ENCODE data around the gene RGPD6. TPM values are rescaled to one million over a fixed set of nuclear protein-coding genes. Genes with fewer than 3 reads are reported as not detected.
A peak's percentile ranks its signal among the peaks of the same experiment; 100 is the strongest.
"Not testable (repeated sequence)": the region's sequence is repeated elsewhere in the genome, so short reads cannot be mapped to it uniquely, and the experiment has no call there.

The RGPD6 gene
- total RNA-seq (2022) = 15.9 and 16.8 TPM in 2 replicates
- percentile 6 among the genes with signal in this experiment for Bru-seq, nascent RNA
- BruChase-seq, experiment 1, labeled RNA remaining after a 6-hour chase = percentile 5 among the genes with signal in this experiment
- BruChase-seq, experiment 2, labeled RNA remaining after a 2-hour chase = percentile 8 among the genes with signal in this experiment
- long read RNA-seq, partial matches to known transcripts = 0 of 1 reads
- long read RNA-seq, other reads (novel, unspliced or antisense) = 1 of 1 reads

- H3K36me3 Mint-ChIP-seq (ENCODE audit: insufficient read depth, unreplicated experiment); H3K4me1 Mint-ChIP-seq (ENCODE audit: low read depth, unreplicated experiment); H3K9me3 Mint-ChIP-seq (ENCODE audit: low read depth, unreplicated experiment); H3K27ac Mint-ChIP-seq (ENCODE audit: unreplicated experiment); intact Hi-C loops (cut with micrococcal nuclease; ENCODE audit: unreplicated experiment); BruUV-seq (replicated peaks); H3K27me3 Mint-ChIP-seq (ENCODE audit: unreplicated experiment); CTCF ChIA-PET; H3K4me3 Mint-ChIP-seq (ENCODE audit: low read depth, unreplicated experiment); DNase-seq: not testable (repeated sequence)
These were observed at the start of gene RGPD6 for GRCh38 chr2:110576763-110577416. TSS of gene RGPD6 (minus strand) at chr2:110577222. CDS start at chr2:110577024, 198 bp downstream.

- intact Hi-C loops (cut with micrococcal nuclease; ENCODE audit: unreplicated experiment); H3K36me3 Mint-ChIP-seq (ENCODE audit: insufficient read depth, unreplicated experiment); H3K4me3 Mint-ChIP-seq (ENCODE audit: low read depth, unreplicated experiment); H3K9me3 Mint-ChIP-seq (ENCODE audit: low read depth, unreplicated experiment); H3K27me3 Mint-ChIP-seq (ENCODE audit: unreplicated experiment); BruUV-seq (replicated peaks); DNase-seq; H3K27ac Mint-ChIP-seq (ENCODE audit: unreplicated experiment); H3K4me1 Mint-ChIP-seq (ENCODE audit: low read depth, unreplicated experiment); CTCF ChIA-PET: not testable (repeated sequence)
These were observed 42.4 kb upstream of the RGPD6 start for GRCh38 chr2:110619326-110619939.

- BruUV-seq (replicated peaks); CTCF ChIA-PET; H3K4me3 Mint-ChIP-seq (ENCODE audit: low read depth, unreplicated experiment); DNase-seq; H3K4me1 Mint-ChIP-seq (ENCODE audit: low read depth, unreplicated experiment); H3K36me3 Mint-ChIP-seq (ENCODE audit: insufficient read depth, unreplicated experiment); intact Hi-C loops (cut with micrococcal nuclease; ENCODE audit: unreplicated experiment); H3K9me3 Mint-ChIP-seq (ENCODE audit: low read depth, unreplicated experiment); H3K27ac Mint-ChIP-seq (ENCODE audit: unreplicated experiment); H3K27me3 Mint-ChIP-seq (ENCODE audit: unreplicated experiment): not testable (repeated sequence)
These were observed 36.9 kb upstream of the RGPD6 start for GRCh38 chr2:110613927-110614326.

GRCh38 chr2:110610613-110611250 lies 33.7 kb upstream of the RGPD6 start:
- peak; percentile 3 for DNase-seq
- intact Hi-C loops (cut with micrococcal nuclease; ENCODE audit: unreplicated experiment); BruUV-seq (replicated peaks): not testable (repeated sequence)

GRCh38 chr2:110609843-110610612 lies 33.0 kb upstream of the RGPD6 start:
- H3K36me3 Mint-ChIP-seq (ENCODE audit: insufficient read depth, unreplicated experiment); BruUV-seq (replicated peaks); H3K9me3 Mint-ChIP-seq (ENCODE audit: low read depth, unreplicated experiment); H3K27ac Mint-ChIP-seq (ENCODE audit: unreplicated experiment); CTCF ChIA-PET; H3K4me1 Mint-ChIP-seq (ENCODE audit: low read depth, unreplicated experiment); DNase-seq; intact Hi-C loops (cut with micrococcal nuclease; ENCODE audit: unreplicated experiment); H3K4me3 Mint-ChIP-seq (ENCODE audit: low read depth, unreplicated experiment): not testable (repeated sequence)
- peaks cover 21% of the 10 kb centered on the region for H3K27me3 Mint-ChIP-seq (ENCODE audit: unreplicated experiment)

More at GRCh38 chr2:110610613-110611250, 33.7 kb upstream of the RGPD6 start:
- H3K4me3 Mint-ChIP-seq (ENCODE audit: low read depth, unreplicated experiment); H3K36me3 Mint-ChIP-seq (ENCODE audit: insufficient read depth, unreplicated experiment); H3K9me3 Mint-ChIP-seq (ENCODE audit: low read depth, unreplicated experiment); H3K27ac Mint-ChIP-seq (ENCODE audit: unreplicated experiment); CTCF ChIA-PET; H3K4me1 Mint-ChIP-seq (ENCODE audit: low read depth, unreplicated experiment): not testable (repeated sequence)
- peaks cover 15% of the 10 kb centered on the region for H3K27me3 Mint-ChIP-seq (ENCODE audit: unreplicated experiment)

GRCh38 chr2:110608788-110609502 lies 31.9 kb upstream of the RGPD6 start:
- peaks cover 21% of the 10 kb centered on the region for H3K27me3 Mint-ChIP-seq (ENCODE audit: unreplicated experiment)
- intact Hi-C loops (cut with micrococcal nuclease; ENCODE audit: unreplicated experiment); H3K9me3 Mint-ChIP-seq (ENCODE audit: low read depth, unreplicated experiment); H3K27ac Mint-ChIP-seq (ENCODE audit: unreplicated experiment); H3K4me3 Mint-ChIP-seq (ENCODE audit: low read depth, unreplicated experiment); H3K36me3 Mint-ChIP-seq (ENCODE audit: insufficient read depth, unreplicated experiment); BruUV-seq (replicated peaks); CTCF ChIA-PET; H3K4me1 Mint-ChIP-seq (ENCODE audit: low read depth, unreplicated experiment); DNase-seq: not testable (repeated sequence)

- peaks cover 21% of the 10 kb centered on the region for H3K27me3 Mint-ChIP-seq (ENCODE audit: unreplicated experiment)
- intact Hi-C loops (cut with micrococcal nuclease; ENCODE audit: unreplicated experiment); H3K27ac Mint-ChIP-seq (ENCODE audit: unreplicated experiment); H3K4me3 Mint-ChIP-seq (ENCODE audit: low read depth, unreplicated experiment); H3K36me3 Mint-ChIP-seq (ENCODE audit: insufficient read depth, unreplicated experiment); DNase-seq; BruUV-seq (replicated peaks); CTCF ChIA-PET; H3K4me1 Mint-ChIP-seq (ENCODE audit: low read depth, unreplicated experiment); H3K9me3 Mint-ChIP-seq (ENCODE audit: low read depth, unreplicated experiment): not testable (repeated sequence)
These were observed 28.0 kb upstream of the RGPD6 start for GRCh38 chr2:110605057-110605456.

GRCh38 chr2:110603917-110604591 lies 27.0 kb upstream of the RGPD6 start:
- BruUV-seq (replicated peaks) = not testable (repeated sequence)

More at GRCh38 chr2:110603917-110604591, 27.0 kb upstream of the RGPD6 start:
- H3K27ac Mint-ChIP-seq (ENCODE audit: unreplicated experiment); DNase-seq; H3K4me3 Mint-ChIP-seq (ENCODE audit: low read depth, unreplicated experiment); H3K9me3 Mint-ChIP-seq (ENCODE audit: low read depth, unreplicated experiment); H3K4me1 Mint-ChIP-seq (ENCODE audit: low read depth, unreplicated experiment); CTCF ChIA-PET; H3K36me3 Mint-ChIP-seq (ENCODE audit: insufficient read depth, unreplicated experiment); intact Hi-C loops (cut with micrococcal nuclease; ENCODE audit: unreplicated experiment): not testable (repeated sequence)
- H3K27me3 Mint-ChIP-seq (ENCODE audit: unreplicated experiment) = peaks cover 21% of the 10 kb centered on the region
